GM19452 (cell line): ENCODE results near the gene CNKSR1.

ENCODE experiments used
- ATAC-seq: cut with Tn5 transposase; IDR thresholded peaks from one replicate; pipeline ENCODE4 v1.9.1; 2021; ENCODE audit not compliant: unreplicated experiment

The CNKSR1 gene

GRCh38 chr1:26159743-26160039 lies 17.6 kb upstream of the CNKSR1 start:
- no peak for ATAC-seq

DNA sequence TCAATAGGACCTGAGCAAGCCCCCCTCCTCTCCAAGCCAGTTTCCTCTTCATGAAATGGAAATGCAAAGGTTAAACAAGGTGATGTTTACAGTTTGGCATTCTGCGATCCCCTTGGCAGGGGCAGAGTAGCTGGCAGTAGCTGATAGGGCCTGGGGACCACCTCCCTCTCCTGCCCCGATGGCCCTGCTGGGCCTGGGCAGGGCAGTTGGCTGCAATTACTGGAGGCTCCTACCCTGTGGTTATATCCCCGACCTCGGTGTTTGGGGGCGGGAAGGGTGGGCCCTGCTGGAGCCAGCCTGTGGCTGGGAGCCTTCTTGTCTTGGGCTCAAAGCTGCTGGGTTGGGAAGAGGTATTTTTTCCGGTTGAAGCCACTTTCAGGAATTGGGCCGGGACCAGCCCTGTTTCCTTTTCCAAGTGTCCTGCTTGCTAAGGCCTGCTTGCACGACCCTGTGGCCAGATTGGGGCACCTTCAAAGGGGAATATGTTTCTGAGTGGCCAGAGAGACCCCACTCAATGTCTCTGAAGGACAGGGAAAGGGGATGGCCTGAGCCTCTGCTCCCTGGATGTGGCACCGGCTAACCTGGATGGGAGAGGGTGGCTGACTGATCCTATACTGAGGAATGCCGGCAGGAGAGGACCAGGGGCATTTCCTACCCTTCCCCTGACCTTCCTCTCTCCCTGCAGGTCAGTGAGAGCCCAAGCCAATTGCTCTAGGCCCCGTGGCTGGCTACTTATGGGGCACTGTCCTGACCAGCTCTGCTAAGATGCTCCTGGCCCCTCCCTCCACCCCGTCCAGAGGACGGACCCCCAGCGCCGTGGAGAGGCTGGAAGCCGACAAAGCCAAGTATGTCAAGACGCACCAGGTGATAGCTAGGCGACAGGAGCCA lies 16.5 kb upstream of the CNKSR1 start:
- ATAC-seq, result no peak

GRCh38 chr1:26161415-26162219 lies 15.7 kb upstream of the CNKSR1 start:
- no peak for ATAC-seq

- ATAC-seq, result no peak
These were observed 15.0 kb upstream of the CNKSR1 start for GRCh38 chr1:26162220-26162709.

- no peak for ATAC-seq
These were observed 13.6 kb upstream of the CNKSR1 start for GRCh38 chr1:26163684-26164035.

DNA sequence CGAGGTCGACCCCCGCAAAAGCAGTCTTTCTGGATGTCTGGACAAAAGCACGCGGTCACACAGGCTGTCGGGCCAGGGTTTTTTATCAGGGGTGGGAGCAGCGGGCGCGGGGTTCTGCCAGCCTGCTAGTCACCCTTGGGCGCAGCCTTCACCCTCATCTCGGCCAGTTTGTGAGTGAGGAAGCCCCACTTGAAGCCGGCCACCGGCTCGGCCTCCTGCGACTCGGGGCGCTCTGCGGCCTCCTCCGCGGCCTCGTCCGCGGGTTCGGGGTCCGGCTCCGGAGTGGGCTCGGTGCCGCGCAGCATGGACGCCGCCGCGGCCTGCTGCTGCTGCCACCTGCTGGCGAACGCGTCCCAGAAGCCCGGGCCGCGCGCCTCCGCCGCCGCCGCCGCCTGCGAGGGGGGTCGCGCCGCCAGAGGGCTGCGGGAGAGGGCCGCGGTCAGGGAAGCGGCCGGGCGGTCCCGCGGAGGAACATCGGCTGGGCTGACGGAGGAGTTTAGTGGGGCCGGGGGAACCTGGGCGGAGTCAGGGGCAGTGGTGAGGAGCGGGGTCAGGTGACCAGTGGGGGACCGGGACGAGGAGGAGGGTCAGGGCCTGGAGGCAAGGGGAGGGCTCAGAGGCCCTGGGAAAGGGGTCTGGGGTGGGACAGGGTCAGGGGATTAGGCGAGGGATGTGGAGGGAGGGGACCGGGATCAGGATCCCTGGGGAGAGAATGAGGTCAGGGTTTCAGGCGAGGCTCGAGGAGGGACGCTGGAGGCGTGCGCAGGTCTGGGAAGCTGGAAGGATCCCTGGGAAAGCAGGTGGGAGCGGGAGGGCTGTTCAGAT lies 13.0 kb upstream of the CNKSR1 start:
- ATAC-seq, result no peak

GRCh38 chr1:26164861-26165842 lies 12.1 kb upstream of the CNKSR1 start:
- no peak for ATAC-seq

DNA sequence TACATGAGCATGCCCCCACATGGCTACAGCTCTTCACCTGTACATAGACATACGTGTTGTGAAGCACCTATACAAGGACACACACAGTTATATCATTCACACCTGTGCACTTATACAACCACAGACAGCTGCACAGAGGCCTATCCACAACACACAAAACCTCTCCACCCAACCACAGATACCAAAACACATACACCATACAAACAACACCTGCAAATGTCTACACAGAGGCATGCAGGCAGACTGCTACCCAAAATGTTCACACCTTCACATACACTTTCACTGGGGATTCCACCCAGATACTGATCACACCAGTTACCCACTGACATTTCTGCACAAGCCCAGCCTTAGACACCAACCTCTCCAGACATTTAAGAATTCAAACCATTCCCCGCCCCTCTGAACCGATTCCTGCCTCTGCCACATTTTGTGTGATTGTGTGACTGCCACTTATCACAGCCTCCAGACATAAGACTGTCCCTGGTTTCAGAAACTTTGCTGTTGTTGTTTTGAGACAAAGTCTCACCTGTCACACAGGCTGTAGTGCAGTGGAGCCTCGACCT lies 10.5 kb upstream of the CNKSR1 start:
- ATAC-seq, result no peak

DNA sequence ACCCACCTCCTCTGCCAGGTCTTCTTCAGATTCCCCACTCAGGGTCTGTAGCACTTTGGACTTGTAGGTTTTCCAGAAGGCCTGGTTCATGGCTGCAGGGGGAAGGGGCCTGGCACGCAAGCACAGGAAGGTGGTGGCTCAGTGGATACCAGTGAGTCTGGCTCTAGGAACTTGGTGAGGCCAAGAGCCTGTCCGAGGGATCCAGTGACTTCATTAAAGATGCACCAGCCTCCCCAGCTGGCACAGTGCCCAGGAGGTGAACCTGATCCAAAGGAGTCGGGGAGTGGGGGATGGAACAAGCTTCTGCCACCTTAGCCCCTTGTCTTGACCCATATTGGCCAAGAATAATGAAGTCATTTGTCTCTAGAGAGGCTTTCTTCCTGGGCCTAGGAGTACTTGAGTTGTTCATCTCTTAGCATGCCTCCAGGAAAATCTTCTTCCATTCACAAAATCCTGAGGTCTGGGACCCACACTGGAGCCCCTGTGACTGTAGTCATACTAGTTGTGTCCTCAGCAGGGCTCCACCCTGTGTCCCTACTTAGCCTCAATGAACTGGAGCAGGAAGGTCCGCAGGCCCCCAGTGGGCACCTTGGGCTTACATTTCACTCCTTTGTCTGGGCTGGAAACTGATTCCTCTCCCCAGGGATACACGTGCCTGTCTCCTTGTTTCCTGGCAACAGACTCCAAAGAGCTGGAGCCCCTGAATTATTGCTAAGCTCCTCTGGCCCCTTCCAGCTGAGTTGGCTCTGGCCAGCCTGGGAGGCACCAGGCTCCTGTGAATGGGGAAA lies 8.7 kb upstream of the CNKSR1 start, which contains the start of gene C1orf232:
TSS of gene C1orf232 (minus strand) at position 554 of the 788 bp plus-strand sequence. CDS start at position 90, 464 bp downstream.
- no peak for ATAC-seq

- ATAC-seq, result no peak
These were observed 8.1 kb upstream of the CNKSR1 start for GRCh38 chr1:26169198-26169554.

GRCh38 chr1:26169669-26170471 lies 7.4 kb upstream of the CNKSR1 start, which contains the start of gene ZNF593:
Gene ZNF593 (plus strand): TSS chr1:26169908. CDS start chr1:26169984, 76 bp downstream.
- ATAC-seq, result peak; percentile 91

- ATAC-seq, result no peak
These were observed 6.8 kb upstream of the CNKSR1 start for GRCh38 chr1:26170472-26170821.

GRCh38 chr1:26171084-26172072 lies 5.9 kb upstream of the CNKSR1 start, which contains the start of gene ZNF593OS:
Gene ZNF593OS (minus strand): TSS chr1:26171832. CDS start chr1:26171661, 171 bp downstream.
- no peak for ATAC-seq

DNA sequence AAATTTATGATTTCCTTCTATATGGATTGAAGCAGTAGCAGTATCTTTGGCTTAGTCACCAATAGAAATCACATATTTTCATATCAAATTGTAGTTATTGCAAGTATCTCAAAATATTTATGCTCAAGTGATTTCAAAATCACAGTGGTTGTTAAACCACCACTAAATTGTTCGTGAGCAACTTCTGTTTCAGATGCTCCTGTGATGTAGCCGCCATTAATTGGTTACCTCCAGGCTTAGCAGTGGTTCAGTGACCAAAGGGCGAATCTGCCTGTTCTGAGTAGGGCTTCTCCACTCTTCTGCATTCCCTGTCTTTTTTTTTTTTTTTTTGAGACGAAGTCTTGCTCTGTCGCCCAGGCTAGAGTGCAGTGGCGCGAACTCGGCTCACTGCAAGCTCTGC lies 1.9 kb upstream of the CNKSR1 start:
- no peak for ATAC-seq

DNA sequence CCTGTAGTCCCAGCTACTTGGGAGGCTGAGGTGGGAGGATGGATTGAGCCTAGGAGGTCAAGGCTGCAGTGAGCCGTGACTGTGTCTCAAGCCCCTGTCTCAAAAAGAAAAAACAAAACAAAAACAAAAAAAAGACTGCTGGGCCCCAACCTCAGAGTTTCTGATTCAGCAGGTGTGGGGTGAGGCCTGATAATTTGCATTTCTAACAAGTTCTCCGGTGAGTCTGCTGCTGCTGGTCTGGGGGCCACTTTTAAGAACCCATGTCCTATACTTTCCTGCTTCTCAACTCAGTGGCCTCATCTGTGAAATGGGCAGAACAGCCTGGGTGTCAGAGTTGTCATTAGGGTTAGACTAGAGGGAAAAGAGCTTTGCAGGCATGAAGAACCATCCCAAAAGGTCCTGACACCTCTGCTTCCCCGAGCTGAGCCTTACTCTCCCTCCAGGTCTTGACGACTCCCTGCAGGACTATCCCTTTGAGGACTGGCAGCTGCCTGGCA lies 2.8 kb downstream of the CNKSR1 start:
- no peak for ATAC-seq

DNA sequence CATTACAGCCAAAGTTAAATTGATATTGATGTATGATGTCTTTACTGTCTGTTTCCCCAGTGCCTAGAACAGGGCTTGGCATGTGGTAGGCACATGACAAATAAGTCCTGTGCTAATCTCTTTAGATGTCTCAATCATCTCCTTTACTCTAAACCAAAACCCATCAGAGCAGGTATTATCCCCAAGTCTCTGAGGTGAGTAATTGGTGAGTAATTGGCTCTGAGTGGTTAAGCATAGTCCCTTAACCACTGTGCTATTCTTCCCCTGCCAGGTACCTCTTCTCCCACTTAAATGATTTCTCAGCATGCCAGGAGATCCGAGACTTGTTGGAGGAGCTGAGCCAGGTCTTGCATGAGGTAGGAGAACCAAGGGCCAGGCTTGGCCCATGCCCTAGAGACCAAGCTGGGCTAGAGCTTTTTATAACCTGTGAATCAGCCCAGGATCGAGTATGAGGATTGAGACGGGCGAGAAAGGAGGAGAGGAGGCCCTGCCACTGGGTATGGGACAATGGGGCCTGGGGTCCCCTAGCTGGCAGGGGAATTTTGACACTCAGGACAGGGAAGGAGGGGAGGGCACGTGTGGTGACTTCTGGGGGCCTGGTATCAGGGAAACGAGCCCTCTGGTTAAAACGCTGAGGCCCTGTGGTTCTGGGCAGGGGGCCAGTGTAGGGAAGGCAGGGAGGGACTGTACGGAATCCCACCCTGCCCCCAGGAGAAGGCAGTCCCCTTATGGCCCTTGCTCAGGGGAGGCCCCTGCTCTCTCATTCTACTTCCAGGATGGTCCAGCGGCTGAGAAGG lies 4.5 kb downstream of the CNKSR1 start:
- no peak for ATAC-seq
